SK-N-SH treated with all-trans-retinoic acid at 6 μM for 48 hours (cell line): ENCODE results near the gene KLHDC7A.

Experiments
- ATAC-seq: fragments of 200-7000 bp; cut with Tn5 transposase; 3 replicates; pipeline ENCODE4 v1.9.1; 2020; ENCODE audit warnings: mild to moderate bottlenecking, moderate library complexity
- ARNTL ChIP-seq: fragments of 450-650 bp; formaldehyde crosslinking; IDR thresholded peaks from 2 replicates; pipeline ENCODE4 v1.5.0; 2020; ENCODE audit warnings: low read depth, mild to moderate bottlenecking, moderate library complexity, borderline replicate concordance
- BACH2 ChIP-seq: fragments of 250-450 bp; sonication (Bioruptor Pico); IDR thresholded peaks from 2 replicates; pipeline ENCODE4 v1.9.0; 2021; ENCODE audit warnings: mild to moderate bottlenecking, borderline replicate concordance
- CSDC2 ChIP-seq: fragments of 250-450 bp; sonication (Bioruptor Pico); IDR thresholded peaks from 2 replicates; pipeline ENCODE4 v1.5.0; 2020; ENCODE audit warnings: mild to moderate bottlenecking, moderate library complexity
- ESRRG ChIP-seq: fragments of 250-450 bp; sonication (Bioruptor Pico); IDR thresholded peaks from 2 replicates; pipeline ENCODE4 v1.6.1; 2021; ENCODE audit warnings: mild to moderate bottlenecking
- GLIS3 ChIP-seq: fragments of 250-450 bp; sonication (Bioruptor Pico); IDR thresholded peaks from 2 replicates; pipeline ENCODE4 v1.5.0; 2020; ENCODE audit warnings: mild to moderate bottlenecking, moderate library complexity
- ISL1 ChIP-seq: fragments of 250-450 bp; sonication (Bioruptor Pico); IDR thresholded peaks from 2 replicates; pipeline ENCODE4 v2.1.2; 2022; ENCODE audit warnings: mild to moderate bottlenecking, moderate library complexity
- OSR1 ChIP-seq: fragments of 250-450 bp; sonication (Bioruptor Pico); IDR thresholded peaks from 2 replicates; pipeline ENCODE4 v1.8.0; 2022; ENCODE audit warnings: moderate library complexity, mild to moderate bottlenecking, inconsistent platforms
- PPARA ChIP-seq: fragments of 250-450 bp; sonication (Bioruptor Pico); IDR thresholded peaks from 2 replicates; pipeline ENCODE4 v1.5.0; 2020; ENCODE audit warnings: mild to moderate bottlenecking, borderline replicate concordance
- SNAI2 ChIP-seq: fragments of 250-450 bp; sonication (Bioruptor Pico); IDR thresholded peaks from 2 replicates; pipeline ENCODE4 v1.5.0; 2020; ENCODE audit warnings: mild to moderate bottlenecking, moderate library complexity
- TOX ChIP-seq: fragments of 250-450 bp; sonication (Bioruptor Pico); IDR thresholded peaks from 2 replicates; pipeline ENCODE4 v1.8.0; 2021; ENCODE audit warnings: mild to moderate bottlenecking, moderate library complexity, borderline replicate concordance
- TSHZ2 ChIP-seq: fragments of 250-450 bp; sonication (Bioruptor Pico); IDR thresholded peaks from 2 replicates; pipeline ENCODE4 v1.5.0; 2020; ENCODE audit warnings: mild to moderate bottlenecking, moderate library complexity
- ZC3H10 ChIP-seq: fragments of 250-450 bp; sonication (Bioruptor Pico); IDR thresholded peaks from 2 replicates; pipeline ENCODE4 v1.5.1; 2021; ENCODE audit warnings: mild to moderate bottlenecking, moderate library complexity
- ZFP3 ChIP-seq: fragments of 250-450 bp; sonication (Bioruptor Pico); IDR thresholded peaks from 2 replicates; pipeline ENCODE4 v1.5.0; 2020; ENCODE audit warnings: mild to moderate bottlenecking, moderate library complexity
- ZFP30 ChIP-seq: fragments of 450-650 bp; formaldehyde crosslinking; IDR thresholded peaks from 2 replicates; pipeline ENCODE4 v1.5.0; 2022; ENCODE audit warnings: mild to moderate bottlenecking, moderate library complexity
- ZNF565 ChIP-seq: fragments of 450-650 bp; formaldehyde crosslinking; conservative IDR thresholded peaks from 2 replicates; pipeline ENCODE4 v1.5.0; 2020; ENCODE audit warnings: low read depth, mild to moderate bottlenecking, moderate library complexity
- TF ChIP-seq, protein P1 (sequence below): fragments of 250-450 bp; sonication (Bioruptor Pico); IDR thresholded peaks from 2 replicates; pipeline ENCODE4 v1.8.0; 2021; ENCODE audit warnings: low read depth, mild to moderate bottlenecking, moderate library complexity, borderline replicate concordance
- TF ChIP-seq, protein P2 (sequence below): fragments of 250-450 bp; sonication (Bioruptor Pico); IDR thresholded peaks from 2 replicates; pipeline ENCODE4 v1.5.1; 2021; ENCODE audit warnings: mild to moderate bottlenecking, moderate library complexity

The KLHDC7A gene

DNA sequence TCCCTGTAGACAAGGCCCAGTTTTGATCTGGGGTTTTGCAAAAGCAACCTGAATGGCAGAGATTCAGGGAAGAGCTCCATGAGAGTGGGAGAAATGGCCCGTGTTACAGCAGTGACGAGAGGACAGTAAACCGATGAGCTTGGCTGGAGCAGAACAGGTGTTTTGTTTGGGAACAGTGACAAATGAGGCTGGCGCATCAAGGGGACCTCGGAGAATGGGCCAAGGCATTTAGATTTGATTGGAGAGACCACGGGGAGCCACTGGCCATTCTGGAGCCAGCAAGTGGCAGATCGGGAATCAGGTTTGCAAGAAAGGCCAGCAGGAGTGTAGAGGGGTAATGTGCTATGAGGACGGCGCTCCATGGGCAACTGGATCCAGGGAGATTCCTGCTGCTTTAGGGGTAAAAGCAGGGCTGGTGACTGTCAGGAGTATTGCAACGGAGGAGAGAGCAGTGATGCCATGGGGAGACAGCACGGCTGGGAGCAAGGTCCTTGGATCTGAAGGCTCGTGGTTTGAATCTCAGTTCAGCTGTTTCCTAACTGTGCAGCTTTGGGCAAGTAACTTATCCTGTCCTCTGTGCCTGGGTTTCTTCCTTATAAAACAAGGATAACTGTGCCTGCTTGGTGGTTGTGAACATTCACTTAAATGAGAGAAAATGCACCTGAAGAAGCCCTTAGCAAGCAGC is 9.9 kb upstream of the KLHDC7A start:
- TF ChIP-seq CSDC2 (CRISPR knock-in tag) (no peak), ESRRG (CRISPR knock-in tag) (no peak), ZNF565 (CRISPR knock-in tag) (no peak), ISL1 (no peak), GLIS3 (CRISPR knock-in tag) (no peak)
- TF ChIP-seq, all 23 proteins: peak for 0
- ATAC-seq: no peak

- no peak for ATAC-seq
- TF ChIP-seq BACH2 (CRISPR knock-in tag) (no peak), TSHZ2 (CRISPR knock-in tag) (no peak), ARNTL (CRISPR knock-in tag) (no peak)
Observed at GRCh38 chr1:18473195-18473815, 7.4 kb upstream of the KLHDC7A start.

GRCh38 chr1:18474559-18475175 is 6.1 kb upstream of the KLHDC7A start:
- no peak for ATAC-seq
- TF ChIP-seq ESRRG (CRISPR knock-in tag) (no peak), ISL1 (no peak), PPARA (CRISPR knock-in tag) (no peak), OSR1 (CRISPR knock-in tag) (no peak)
- TF ChIP-seq, protein P1, sequence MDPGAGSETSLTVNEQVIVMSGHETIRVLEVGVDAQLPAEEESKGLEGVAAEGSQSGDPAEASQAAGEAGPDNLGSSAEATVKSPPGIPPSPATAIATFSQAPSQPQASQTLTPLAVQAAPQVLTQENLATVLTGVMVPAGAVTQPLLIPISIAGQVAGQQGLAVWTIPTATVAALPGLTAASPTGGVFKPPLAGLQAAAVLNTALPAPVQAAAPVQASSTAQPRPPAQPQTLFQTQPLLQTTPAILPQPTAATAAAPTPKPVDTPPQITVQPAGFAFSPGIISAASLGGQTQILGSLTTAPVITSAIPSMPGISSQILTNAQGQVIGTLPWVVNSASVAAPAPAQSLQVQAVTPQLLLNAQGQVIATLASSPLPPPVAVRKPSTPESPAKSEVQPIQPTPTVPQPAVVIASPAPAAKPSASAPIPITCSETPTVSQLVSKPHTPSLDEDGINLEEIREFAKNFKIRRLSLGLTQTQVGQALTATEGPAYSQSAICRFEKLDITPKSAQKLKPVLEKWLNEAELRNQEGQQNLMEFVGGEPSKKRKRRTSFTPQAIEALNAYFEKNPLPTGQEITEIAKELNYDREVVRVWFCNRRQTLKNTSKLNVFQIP: no peak

GRCh38 chr1:18475234-18475905 is 5.4 kb upstream of the KLHDC7A start:
- TF ChIP-seq, protein P2, sequence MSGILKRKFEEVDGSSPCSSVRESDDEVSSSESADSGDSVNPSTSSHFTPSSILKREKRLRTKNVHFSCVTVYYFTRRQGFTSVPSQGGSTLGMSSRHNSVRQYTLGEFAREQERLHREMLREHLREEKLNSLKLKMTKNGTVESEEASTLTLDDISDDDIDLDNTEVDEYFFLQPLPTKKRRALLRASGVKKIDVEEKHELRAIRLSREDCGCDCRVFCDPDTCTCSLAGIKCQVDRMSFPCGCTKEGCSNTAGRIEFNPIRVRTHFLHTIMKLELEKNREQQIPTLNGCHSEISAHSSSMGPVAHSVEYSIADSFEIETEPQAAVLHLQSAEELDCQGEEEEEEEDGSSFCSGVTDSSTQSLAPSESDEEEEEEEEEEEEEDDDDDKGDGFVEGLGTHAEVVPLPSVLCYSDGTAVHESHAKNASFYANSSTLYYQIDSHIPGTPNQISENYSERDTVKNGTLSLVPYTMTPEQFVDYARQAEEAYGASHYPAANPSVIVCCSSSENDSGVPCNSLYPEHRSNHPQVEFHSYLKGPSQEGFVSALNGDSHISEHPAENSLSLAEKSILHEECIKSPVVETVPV: no peak
- no peak for TF ChIP-seq ISL1
- TF ChIP-seq CSDC2 (CRISPR knock-in tag): no peak
- TF ChIP-seq ZFP3 (CRISPR knock-in tag): no peak
- no peak for TF ChIP-seq SNAI2
- no peak for TF ChIP-seq TOX (CRISPR knock-in tag)
- no peak for TF ChIP-seq ZC3H10 (CRISPR knock-in tag)
- ATAC-seq: no peak

DNA sequence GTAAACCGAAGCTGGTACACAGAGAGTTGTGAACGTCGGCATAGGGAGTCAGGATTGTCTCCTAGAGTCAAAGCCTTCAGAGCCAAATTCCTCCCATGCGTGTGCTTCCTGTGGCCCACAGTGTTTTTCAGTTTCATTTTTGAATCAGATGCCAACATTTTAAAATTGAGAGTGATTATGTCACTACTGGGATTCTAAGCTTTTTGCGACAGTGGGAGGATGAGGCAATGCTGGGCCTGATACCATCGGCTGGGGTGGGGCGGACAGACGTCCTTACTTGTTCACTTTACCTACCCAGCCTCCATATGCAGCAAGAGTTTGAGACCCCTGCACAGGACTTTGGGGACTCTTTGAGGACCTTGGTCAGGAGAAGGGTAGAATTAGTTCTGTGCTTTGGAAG is 1.3 kb upstream of the KLHDC7A start:
- ATAC-seq: no peak
- TF ChIP-seq ZFP30 (CRISPR knock-in tag) (no peak), OSR1 (CRISPR knock-in tag) (no peak)
- TF ChIP-seq, all 23 proteins: peak for 0
